ENCODE data around the gene CTXN1. TPM values are rescaled to one million over a fixed set of nuclear protein-coding genes. Genes with fewer than 3 reads are reported as not detected.

The CTXN1 gene
- total RNA-seq, 1 experiment from 2014 or later = 54.5 TPM

- no peak overlapping the region for H3K4me2 ChIP-seq
- H3K4me1 ChIP-seq (replicated peaks; ENCODE audit: insufficient read depth) = peaks cover 16% of the 10 kb centered on the region; the same call in 1 of the 2 replicates
- BruUV-seq (replicated peaks) = no TSS peak
- H4K20me1 ChIP-seq (ENCODE audit: insufficient read depth) = peaks cover 46% of the 10 kb centered on the region
- 0 out of 2 replicates have a peak, but pooled peaks cover 3% of the 10 kb centered on the region for H3K36me3 ChIP-seq (ENCODE audit: low read depth)
- H3K9me3 ChIP-seq (ENCODE audit: insufficient read depth, low read depth) = no peaks in the 10 kb centered on the region
- peaks cover 14% of the 10 kb centered on the region; the same call in 1 of the 2 replicates for H3F3A ChIP-seq (ENCODE audit: insufficient read depth, low read depth)
- DNase-seq = no peak
- H3K4me3 ChIP-seq = no peak overlapping the region
- H3K27me3 ChIP-seq (ENCODE audit: insufficient read depth, low read depth) = no peaks in the 10 kb centered on the region
- H3K79me2 ChIP-seq (ENCODE audit: low read depth) = peaks cover 63% of the 10 kb centered on the region
- TF ChIP-seq CTCF (conservative IDR thresholded peaks at IDR 0.05) (no peak), EZH2 (IDR thresholded peaks at IDR 0.05; ENCODE audit: low read depth) (no peak)
- no peak overlapping the region for H3K27ac ChIP-seq
- H3K9me2 ChIP-seq (ENCODE audit: insufficient read depth) = no peaks in the 10 kb centered on the region
- intact Hi-C loops (cut with micrococcal nuclease; ENCODE audit: unreplicated experiment) = no loop called here
- ChIA-PET CTCF (no interaction called here), POLR2A (ENCODE audit: unreplicated experiment) (no interaction called here)
- no peak overlapping the region for H2AFZ ChIP-seq
These were observed 20.1 kb downstream of the CTXN1 start for GRCh38 chr19:7905859-7906258.

- H3K27me3 ChIP-seq (ENCODE audit: insufficient read depth, low read depth) = no peaks in the 10 kb centered on the region
- peak overlapping the region; percentile 74 for H3K4me3 ChIP-seq
- DNase-seq = no peak
- H2AFZ ChIP-seq = no peak overlapping the region
- H3K4me1 ChIP-seq (replicated peaks; ENCODE audit: insufficient read depth) = peaks cover 16% of the 10 kb centered on the region; the same call in 1 of the 2 replicates
- 0 out of 2 replicates have a peak, but pooled peaks cover 3% of the 10 kb centered on the region for H3K36me3 ChIP-seq (ENCODE audit: low read depth)
- peaks cover 46% of the 10 kb centered on the region for H4K20me1 ChIP-seq (ENCODE audit: insufficient read depth)
- H3K4me2 ChIP-seq = peak overlapping the region; percentile 99
- CTCF ChIA-PET = no interaction called here
- no peak overlapping the region for H3K27ac ChIP-seq
- intact Hi-C loops (cut with micrococcal nuclease; ENCODE audit: unreplicated experiment) = no loop called here
- H3K9me2 ChIP-seq (ENCODE audit: insufficient read depth) = no peaks in the 10 kb centered on the region
- H3K79me2 ChIP-seq (ENCODE audit: low read depth) = peaks cover 63% of the 10 kb centered on the region
- no peaks in the 10 kb centered on the region for H3K9me3 ChIP-seq (ENCODE audit: insufficient read depth, low read depth)
- TF ChIP-seq EZH2 (IDR thresholded peaks at IDR 0.05; ENCODE audit: low read depth) = no peak
- TF ChIP-seq CTCF (conservative IDR thresholded peaks at IDR 0.05) = no peak
- POLR2A ChIA-PET (ENCODE audit: unreplicated experiment) = no interaction called here
- peaks cover 19% of the 10 kb centered on the region; the same call in 1 of the 2 replicates for H3F3A ChIP-seq (ENCODE audit: insufficient read depth, low read depth)
- no TSS peak for BruUV-seq (replicated peaks)
These were observed 20.7 kb downstream of the CTXN1 start for GRCh38 chr19:7905268-7905667.

- Histone ChIP-seq H3K4me3 (peak overlapping the region; percentile 74), H3K9me2 (ENCODE audit: insufficient read depth) (no peaks in the 10 kb centered on the region), H3K4me2 (peak overlapping the region; percentile 99), H2AFZ (peak overlapping the region; percentile 79), H3K27ac (peak overlapping the region; percentile 17; the same call in 1 of the 2 replicates), H3K9me3 (ENCODE audit: insufficient read depth, low read depth) (no peaks in the 10 kb centered on the region), H3K79me2 (ENCODE audit: low read depth) (peaks cover 63% of the 10 kb centered on the region), H3K4me1 (replicated peaks; ENCODE audit: insufficient read depth) (peaks cover 16% of the 10 kb centered on the region; the same call in 1 of the 2 replicates), H4K20me1 (ENCODE audit: insufficient read depth) (peaks cover 39% of the 10 kb centered on the region), H3K27me3 (ENCODE audit: insufficient read depth, low read depth) (no peaks in the 10 kb centered on the region), H3K36me3 (ENCODE audit: low read depth) (no peaks in the 10 kb centered on the region), H3F3A (ENCODE audit: insufficient read depth, low read depth) (peaks cover 19% of the 10 kb centered on the region; the same call in 1 of the 2 replicates)
- DNase-seq = no peak
- ChIA-PET POLR2A (ENCODE audit: unreplicated experiment) (interaction anchor here (0.6 to 1.1 kb wide), 5 partner anchors 15 to 41 kb away, joined by 3 to 34 read pairs (median 4); partner anchors contain the start of genes PRR36 and SNAPC2), CTCF (interaction anchor here (0.6 to 2.2 kb wide), 3 partner anchors 17 to 51 kb away, joined by 3 to 10 read pairs (median 7); no protein-coding TSS in a partner anchor)
- BruUV-seq (replicated peaks) = TSS peak; percentile 50
- no peak for TF ChIP-seq EZH2 (IDR thresholded peaks at IDR 0.05; ENCODE audit: low read depth)
- TF ChIP-seq CTCF (conservative IDR thresholded peaks at IDR 0.05) = no peak
- intact Hi-C loops (cut with micrococcal nuclease; ENCODE audit: unreplicated experiment) = loop anchor here (5.0 kb wide), 1 partner anchor 52 kb away; no protein-coding TSS in a partner anchor
These were observed 21.6 kb downstream of the CTXN1 start for GRCh38 chr19:7904074-7905020.
